Endothelial cell of umbilical vein (primary cell): ENCODE measurements around the gene TRIM65. TPM values are rescaled to one million over a fixed set of nuclear protein-coding genes. Genes with fewer than 3 reads are reported as not detected.

ENCODE experiments used
- BruUV-seq: library from RNA; stranded (reverse); fragments of 400-500 nt; replicated peaks from 2 replicates; lab custom pipeline; 2021; lab: Mats Ljungman, UMichigan
- CTCF ChIA-PET: fragments of 300-600, 350-600 bp; sonication (Branson Sonifier 250); formaldehyde crosslinking; loops from one replicate; lab custom pipeline; 2021; ENCODE audit warnings: antibody characterized with exemption, inconsistent platforms; lab: Charles Lee
- POLR2A ChIA-PET: fragments of 300-600, 350-600 bp; sonication (Branson Sonifier 250); formaldehyde crosslinking; loops from one replicate; lab custom pipeline; 2021; ENCODE audit warnings: antibody characterized with exemption, inconsistent platforms; lab: Charles Lee
- DNase-seq: peaks from one replicate; pipeline ENCODE4 v3.0.0-alpha.2; 2011; ENCODE audit warnings: low read depth, low spot score
- FAIRE-seq: peaks from 2 replicates; lab custom pipeline; 2011; peaks lifted over from hg19 to GRCh38; lab: Jason Lieb, UNC
- H2AFZ ChIP-seq: 2 replicates; pipeline ENCODE4 v1.6.0; 2012; ENCODE audit warnings: low read depth, low read length, control low read depth, inconsistent platforms
- H3K27ac ChIP-seq: 2 replicates; pipeline ENCODE4 v1.5.1; 2011; ENCODE audit warnings: low read depth, mild to moderate bottlenecking, control low read depth, low read length, moderate library complexity; ENCODE audit not compliant: insufficient read depth
- H3K27me3 ChIP-seq, 2 experiments: 2 replicates each; pipeline versions ENCODE4 v1.6.0 to v1.6.1; 2011; ENCODE audit warnings: low read length in 2 of 2, mixed read lengths in 1 of 2; ENCODE audit not compliant: control insufficient read depth in 2 of 2, insufficient read depth in 2 of 2
- H3K36me3 ChIP-seq, 2 experiments: 2 replicates in 1 of 2; 3 replicates in 1 of 2; pipeline ENCODE4 v1.5.1; 2011; ENCODE audit warnings: low read length in 2 of 2, mild to moderate bottlenecking in 1 of 2, moderate library complexity in 1 of 2; ENCODE audit not compliant: control insufficient read depth in 2 of 2, insufficient read depth in 2 of 2; ENCODE audit errors: extremely low read depth in 1 of 2
- H3K4me1 ChIP-seq: 3 replicates; pipeline ENCODE4 v1.5.1; 2011; ENCODE audit warnings: mild to moderate bottlenecking, low read length; ENCODE audit not compliant: control insufficient read depth, insufficient read depth; ENCODE audit errors: extremely low read depth
- H3K4me2 ChIP-seq: 2 replicates; pipeline ENCODE4 v1.6.1; 2011; ENCODE audit warnings: low read length, control low read depth, mixed read lengths; ENCODE audit not compliant: insufficient read depth
- H3K4me3 ChIP-seq, 3 experiments: fragments of 200-600 bp in 1 of 3; sonication (generic), shearing (Covaris generic) in 1 of 3; replicated peaks in 1 of 3; 2 replicates each; pipeline ENCODE4 v1.5.1; 2011 to 2016; ENCODE audit warnings: control low read depth in 3 of 3, low read length in 3 of 3, mild to moderate bottlenecking in 2 of 3, inconsistent platforms in 1 of 3, low read depth in 1 of 3, moderate library complexity in 1 of 3; ENCODE audit not compliant: insufficient read depth in 1 of 3
- H3K79me2 ChIP-seq: 2 replicates; pipeline ENCODE4 v1.6.0; 2012; ENCODE audit warnings: low read length, inconsistent platforms; ENCODE audit not compliant: control insufficient read depth, insufficient read depth
- H3K9ac ChIP-seq: replicated peaks from 2 replicates; pipeline ENCODE3; 2011; ENCODE audit warnings: low read length, control low read depth; ENCODE audit not compliant: insufficient read depth; ENCODE audit errors: extremely low read depth
- H3K9me1 ChIP-seq: replicated peaks from 3 replicates; pipeline ENCODE4 v1.6.0; 2011; ENCODE audit warnings: mild to moderate bottlenecking, low read length; ENCODE audit not compliant: control insufficient read depth, insufficient read depth; ENCODE audit errors: extremely low read depth
- H3K9me3 ChIP-seq: replicated peaks from 2 replicates; pipeline ENCODE4 v1.5.1; 2012; ENCODE audit warnings: low read length, inconsistent platforms; ENCODE audit not compliant: control insufficient read depth, insufficient read depth
- H4K20me1 ChIP-seq: replicated peaks from 2 replicates; pipeline ENCODE3; 2011; ENCODE audit warnings: mild to moderate bottlenecking, low read length; ENCODE audit not compliant: control insufficient read depth, insufficient read depth; ENCODE audit errors: extremely low read depth
- CTCF ChIP-seq, 2 donors: IDR thresholded peaks; 1 replicate in 1 of 2; 2 replicates in 1 of 2; pipeline ENCODE4 v1.5.1; 2011; ENCODE audit warnings: low read length in 2 of 2, mild to moderate bottlenecking in 2 of 2, moderate library complexity in 2 of 2, control low read depth in 1 of 2, inconsistent platforms in 1 of 2, low read depth in 1 of 2; ENCODE audit not compliant: insufficient read depth in 1 of 2; ENCODE audit errors: extremely low read depth in 1 of 2
- EZH2 ChIP-seq: IDR thresholded peaks from 2 replicates; pipeline ENCODE4 v1.6.1; 2012; ENCODE audit warnings: borderline replicate concordance, low read depth, mild to moderate bottlenecking, moderate library complexity, low read length, inconsistent platforms; ENCODE audit not compliant: severe bottlenecking
- FOS ChIP-seq: IDR thresholded peaks from 2 replicates; pipeline ENCODE4 v1.6.1; 2011; ENCODE audit warnings: mild to moderate bottlenecking, low read length, moderate library complexity, borderline replicate concordance; ENCODE audit not compliant: insufficient read depth
- GATA2 ChIP-seq: IDR thresholded peaks from 2 replicates; pipeline ENCODE4 v1.7.0; 2011; ENCODE audit warnings: low read depth, mild to moderate bottlenecking, moderate library complexity, mixed read lengths, low read length; ENCODE audit not compliant: insufficient read length, insufficient read depth
- JUN ChIP-seq: IDR thresholded peaks from 2 replicates; pipeline ENCODE4 v1.6.1; 2011; ENCODE audit warnings: borderline replicate concordance, low read depth; ENCODE audit not compliant: insufficient read length, insufficient read depth
- MAX ChIP-seq: IDR thresholded peaks from 2 replicates; pipeline ENCODE4 v1.6.1; 2011; ENCODE audit not compliant: insufficient read depth, insufficient read length
- MYC ChIP-seq: IDR thresholded peaks from one replicate; pipeline ENCODE4 v1.6.1; 2011; ENCODE audit warnings: mild to moderate bottlenecking, low read depth, low read length
- POLR2A ChIP-seq: IDR thresholded peaks from 2 replicates; pipeline ENCODE4 v1.6.1; 2012; ENCODE audit warnings: low read depth, mild to moderate bottlenecking, control low read depth, low read length
- POLR2AphosphoS5 ChIP-seq: IDR thresholded peaks from 2 replicates; pipeline ENCODE4 v1.6.1; 2012; ENCODE audit warnings: low read depth, mild to moderate bottlenecking, control low read depth, low read length, moderate library complexity; ENCODE audit not compliant: insufficient read depth
- dilution Hi-C: fragments of 300-500 bp; cut with MboI; formaldehyde crosslinking; loops from one replicate; pipeline ENCODE4 v1.15.0; 2019; ENCODE audit warnings: low sequenced_read_pairs; ENCODE audit not compliant: extremely low pct_ligation_motif_present
- intact Hi-C: fragments of 100-400 bp; cut with micrococcal nuclease; formaldehyde crosslinking; loops from one replicate; pipeline ENCODE4 v1.10.0; 2022
- polyA plus RNA-seq, 4 experiments: library from polyadenylated mRNA; depleted of rRNA in 3 of 4; stranded (reverse) in 3 of 4; unstranded in 1 of 4; fragments of >200 nt; gene quantifications; 2 replicates each; pipeline versions ENCODE4 v1.2.1 to v1.2.3, GENCODE V29; 2011 to 2012; ENCODE audit warnings: missing spikeins in 1 of 4
- total RNA-seq: library from RNA; stranded (reverse); gene quantifications from 2 replicates; pipeline ENCODE4 v1.2.3, GENCODE V29; 2021

The TRIM65 gene
- total and polyA plus RNA-seq, 2 donors (not counting 3 experiments of a cell fraction or from before 2014, with no cell fraction given) = 19.3 to 33.5 TPM

- Histone ChIP-seq H3K36me3 (no peaks in the 10 kb centered on the region), H2AFZ (no peak overlapping the region), H3K79me2 (no peaks in the 10 kb centered on the region), H3K27me3 (no peaks in the 10 kb centered on the region), H3K9me3 (no peaks in the 10 kb centered on the region), H3K27ac (no peak overlapping the region), H3K4me3 (no peak overlapping the region), H3K9ac (no peak overlapping the region), H3K4me2 (no peak overlapping the region), H3K4me1 (no peaks in the 10 kb centered on the region), H3K9me1 (no peaks in the 10 kb centered on the region), H4K20me1 (no peaks in the 10 kb centered on the region)
- TF ChIP-seq CTCF (IDR thresholded peaks at IDR 0.05; ENCODE audit: extremely low read depth in 1 of 2, insufficient read depth in 1 of 2, low read depth in 1 of 2, low read length in 2 of 2) = no peak
- ChIA-PET CTCF (interaction anchor here (1.2 to 3.5 kb wide), 3 partner anchors 9 to 21 kb away, joined by 3 to 23 read pairs (median 5); partner anchors contain the start of genes FBF1 and MRPL38), POLR2A (no interaction called here)
- intact Hi-C loops (no loop called here), dilution Hi-C loops (no loop called here)
- FAIRE-seq (no peak), DNase-seq (no peak)
- no TSS peak for BruUV-seq
These were observed 29.7 kb upstream of the TRIM65 start for GRCh38 chr17:75926456-75926855.

- no TSS peak for BruUV-seq
- POLR2A ChIA-PET = no interaction called here
These were observed 29.2 kb upstream of the TRIM65 start for GRCh38 chr17:75925912-75926311.

More at GRCh38 chr17:75925912-75926311, 29.2 kb upstream of the TRIM65 start:
- TF ChIP-seq POLR2AphosphoS5 (no peak), EZH2 (no peak), GATA2 (no peak), MAX (no peak), FOS (no peak), POLR2A (no peak), JUN (no peak), MYC (no peak), CTCF (IDR thresholded peaks at IDR 0.05; ENCODE audit: extremely low read depth in 1 of 2, insufficient read depth in 1 of 2, low read depth in 1 of 2, low read length in 2 of 2) (no peak)
- Histone ChIP-seq H3K9me1 (no peaks in the 10 kb centered on the region), H2AFZ (no peak overlapping the region), H3K27ac (no peak overlapping the region), H3K9me3 (no peaks in the 10 kb centered on the region), H3K27me3 (no peaks in the 10 kb centered on the region), H3K79me2 (no peaks in the 10 kb centered on the region), H4K20me1 (no peaks in the 10 kb centered on the region), H3K4me3 (no peak overlapping the region), H3K4me1 (no peaks in the 10 kb centered on the region), H3K36me3 (no peaks in the 10 kb centered on the region), H3K4me2 (no peak overlapping the region), H3K9ac (no peak overlapping the region)
- dilution Hi-C loops = no loop called here
- FAIRE-seq (no peak), DNase-seq (no peak)
- CTCF ChIA-PET = interaction anchor here (1.2 to 1.8 kb wide), 3 partner anchors 10 to 75 kb away, joined by 3 to 8 read pairs (median 6); partner anchors contain the start of genes CDK3 and MRPL38
- intact Hi-C loops = no loop called here
